T-helper 17 cell (primary cell): ENCODE results near the gene FAM228B. TPM values are rescaled to one million over a fixed set of nuclear protein-coding genes. Genes with fewer than 3 reads are reported as not detected.
A peak's percentile ranks its signal among the peaks of the same experiment; 100 is the strongest.

Experiments used
- ATAC-seq: fragments of 150-1000 bp; cut with Tn5 transposase; 2 replicates; pipeline ENCODE4 v1.10.0; 2021; ENCODE audit warnings: mild to moderate bottlenecking, moderate library complexity
- DNase-seq, 3 donors: peaks; one replicate each; pipeline versions ENCODE4 v3.0.0 to v3.0.0-alpha.2; 2020 to 2021
- H3K9me3 ChIP-seq: one replicate; pipeline ENCODE4 v1.7.0; 2013; ENCODE audit warnings: low read length, mild to moderate bottlenecking; ENCODE audit not compliant: control insufficient read depth, poor library complexity, severe bottlenecking
- H3K27ac Mint-ChIP-seq: one replicate; pipeline ENCODE4 v1.8.0; 2022; ENCODE audit warnings: mild to moderate bottlenecking, moderate library complexity, mixed read lengths
- H3K27me3 Mint-ChIP-seq: one replicate; pipeline ENCODE4 v1.8.0; 2022; ENCODE audit warnings: mixed read lengths
- H3K36me3 Mint-ChIP-seq: one replicate; pipeline ENCODE4 v1.8.0; 2022; ENCODE audit warnings: low read depth, mixed read lengths
- H3K4me1 Mint-ChIP-seq: one replicate; pipeline ENCODE4 v1.8.0; 2022; ENCODE audit warnings: mild to moderate bottlenecking, mixed read lengths
- H3K4me3 Mint-ChIP-seq: one replicate; pipeline ENCODE4 v1.8.0; 2022; ENCODE audit warnings: mild to moderate bottlenecking, moderate library complexity, mixed read lengths
- total RNA-seq, 4 donors: library from RNA in 2 of 4; stranded (reverse) in 2 of 4; gene quantifications; one replicate each; pipeline ENCODE4 v1.2.3 and lab custom pipeline; 2022 to 2026

The FAM228B gene
- total RNA-seq, 2 donors from 2014 or later, result 10.7 to 16.2 TPM

DNA sequence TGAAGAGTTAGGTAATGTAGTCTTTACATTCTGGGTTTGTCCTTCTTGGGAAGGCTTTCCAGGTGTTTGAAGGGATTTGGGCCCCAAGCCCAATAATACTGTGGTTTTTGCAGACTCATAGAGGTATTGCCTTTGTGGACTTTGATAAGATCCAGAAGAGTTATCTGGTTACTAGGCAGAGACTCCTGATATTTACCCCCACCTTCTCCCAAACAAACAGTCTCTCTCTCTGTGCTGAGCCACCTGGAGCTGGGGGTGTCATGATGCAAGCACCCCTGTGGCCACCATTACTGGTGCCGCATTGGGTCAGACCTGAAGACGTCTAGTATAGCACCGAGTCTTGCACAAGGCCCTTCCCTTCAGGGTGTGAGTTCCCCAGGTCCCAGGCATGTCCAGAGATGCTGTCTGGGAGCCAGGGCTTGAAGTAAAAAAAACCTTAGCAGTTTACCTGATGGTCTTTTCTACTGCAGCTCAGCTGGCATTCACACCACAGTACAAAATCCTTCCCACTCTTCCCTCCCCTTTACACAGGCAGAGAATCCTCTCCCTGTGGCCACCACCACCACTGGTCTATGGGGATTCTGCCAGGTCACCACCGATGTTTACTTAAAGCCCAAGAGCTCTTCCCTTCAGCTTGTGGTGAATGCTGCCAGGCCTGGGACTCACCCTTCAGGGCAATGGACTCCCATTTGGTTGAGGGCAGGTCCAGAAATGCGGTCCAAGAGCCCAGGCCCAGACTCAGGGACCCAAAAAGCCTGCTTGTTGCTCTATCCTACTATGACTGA, 29.3 kb downstream of the FAM228B start:
- DNase-seq, result no peak
- H3K9me3 ChIP-seq, result no peaks in the 10 kb centered on the region
- Mint-ChIP-seq H3K27ac (no peak overlapping the region), H3K4me3 (no peak overlapping the region), H3K4me1 (peaks cover 3% of the 10 kb centered on the region), H3K36me3 (peaks cover 12% of the 10 kb centered on the region), H3K27me3 (no peaks in the 10 kb centered on the region)
- no peak for ATAC-seq

DNA sequence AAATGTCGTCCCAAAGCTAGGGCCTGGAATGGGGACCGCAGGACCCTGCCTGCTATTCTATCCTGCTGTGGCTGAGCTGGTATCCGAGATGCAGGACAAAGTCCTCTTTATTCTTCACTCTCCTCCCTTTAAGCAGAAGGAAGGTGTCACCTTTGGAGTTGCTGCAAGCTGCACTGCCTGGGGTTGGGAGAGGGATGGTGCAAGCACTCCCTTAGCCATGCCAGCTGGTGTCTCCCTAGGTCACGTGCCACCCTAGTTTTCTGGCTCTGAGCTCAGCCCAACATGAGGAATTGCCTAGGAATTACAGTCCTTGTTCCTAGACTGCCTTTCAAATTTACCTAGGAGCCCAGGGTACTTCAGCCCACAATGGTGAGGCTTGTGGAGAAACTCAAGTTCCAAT, 30.2 kb downstream of the FAM228B start:
- no peaks in the 10 kb centered on the region for H3K9me3 ChIP-seq
- no peak for DNase-seq
- Mint-ChIP-seq H3K4me1 (peaks cover 3% of the 10 kb centered on the region), H3K27ac (no peak overlapping the region), H3K27me3 (no peaks in the 10 kb centered on the region), H3K36me3 (peaks cover 14% of the 10 kb centered on the region), H3K4me3 (no peak overlapping the region)
- ATAC-seq, result no peak

DNA sequence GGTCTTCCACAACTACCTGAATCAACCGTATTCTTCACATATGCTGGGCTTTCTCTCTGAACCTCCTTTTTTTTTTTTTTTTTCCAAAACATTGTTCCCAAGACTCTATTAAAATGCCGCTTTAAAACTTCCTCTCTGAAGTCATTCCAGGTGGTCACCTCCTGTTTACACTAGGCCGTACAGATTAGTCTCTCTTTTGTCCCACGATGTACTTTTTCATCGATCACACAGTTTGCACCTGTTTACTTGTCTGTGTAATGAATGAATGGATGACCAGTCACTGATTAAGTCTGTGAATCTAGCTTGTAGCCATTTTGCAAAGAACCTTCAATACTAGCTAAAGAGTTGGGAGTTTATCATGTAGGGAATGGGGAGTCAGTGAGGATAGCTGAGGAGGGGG, 34.9 kb downstream of the FAM228B start:
- no peak overlapping the region for H3K4me3 Mint-ChIP-seq
- no peak overlapping the region for H3K27ac Mint-ChIP-seq
- no peaks in the 10 kb centered on the region for H3K27me3 Mint-ChIP-seq
- ATAC-seq, result no peak
- H3K4me1 Mint-ChIP-seq, result peaks cover 4% of the 10 kb centered on the region
- H3K36me3 Mint-ChIP-seq, result peaks cover 5% of the 10 kb centered on the region
- no peak for DNase-seq
- H3K9me3 ChIP-seq, result no peaks in the 10 kb centered on the region

DNA sequence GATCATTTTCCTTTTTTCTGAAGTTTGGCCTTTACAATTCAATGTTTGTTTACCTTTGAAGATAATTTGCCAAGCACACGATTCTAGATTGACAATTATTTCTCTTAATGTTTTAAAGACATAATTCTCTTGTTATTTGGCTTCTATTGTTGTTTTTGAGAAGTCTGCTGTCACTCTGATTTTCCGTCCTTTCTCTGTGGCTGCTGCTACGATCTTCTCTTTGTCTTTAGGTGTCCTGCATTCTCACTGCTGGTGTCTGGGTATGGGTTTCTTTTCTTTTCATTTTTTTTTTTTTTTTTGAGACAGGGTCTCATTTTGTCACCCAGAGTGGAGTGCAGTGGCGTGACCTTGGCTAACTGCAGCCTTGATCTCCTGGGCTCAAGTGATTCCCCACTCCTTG, 36.4 kb downstream of the FAM228B start:
- Mint-ChIP-seq H3K4me3 (no peak overlapping the region), H3K27ac (no peak overlapping the region), H3K4me1 (peaks cover 7% of the 10 kb centered on the region), H3K27me3 (no peaks in the 10 kb centered on the region), H3K36me3 (peaks cover 5% of the 10 kb centered on the region)
- DNase-seq, result no peak
- ATAC-seq, result no peak
- no peaks in the 10 kb centered on the region for H3K9me3 ChIP-seq

DNA sequence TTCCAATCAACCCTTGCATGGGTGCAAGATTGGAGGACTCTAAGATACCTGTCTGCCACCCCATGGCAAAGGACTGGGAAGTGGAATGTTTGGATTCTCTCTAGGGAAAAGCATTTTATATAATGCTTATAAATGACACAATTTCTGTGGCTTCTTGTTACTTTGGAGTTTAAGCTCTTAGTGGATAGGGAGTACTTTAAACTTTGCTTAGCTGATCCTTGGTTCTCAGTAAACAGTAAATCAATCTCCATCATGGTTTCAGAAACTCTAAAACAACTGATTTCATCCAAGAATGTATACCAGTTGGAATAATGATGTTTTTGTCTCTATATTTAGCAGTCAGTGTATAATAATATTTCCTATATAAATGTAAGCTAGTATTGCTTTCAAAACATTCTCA, 37.5 kb downstream of the FAM228B start:
- peaks cover 7% of the 10 kb centered on the region for H3K4me1 Mint-ChIP-seq

DNA sequence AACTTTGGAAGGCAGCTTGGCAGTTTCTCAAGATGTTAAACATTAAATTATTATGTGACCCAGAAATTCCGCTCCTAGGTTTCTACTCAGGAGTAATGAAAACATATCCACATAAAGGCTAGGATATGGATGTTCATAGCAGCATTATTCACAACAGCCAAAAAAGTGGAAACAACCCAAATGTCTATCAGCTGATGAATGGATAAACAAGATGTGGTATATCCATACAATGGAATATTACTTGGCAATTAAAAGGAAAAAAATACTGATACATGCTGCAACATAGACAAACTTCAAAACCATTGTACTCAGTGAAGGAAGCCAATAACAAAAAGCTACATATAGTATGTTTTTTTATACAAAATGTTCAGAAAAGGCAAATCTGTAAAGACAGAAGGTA, 39.2 kb downstream of the FAM228B start:
- no peaks in the 10 kb centered on the region for H3K27me3 Mint-ChIP-seq

More for the DNA sequence above, 37.5 kb downstream of the FAM228B start:
- peaks cover 5% of the 10 kb centered on the region for H3K36me3 Mint-ChIP-seq
- ATAC-seq (no peak), DNase-seq (no peak)
- H3K4me3 Mint-ChIP-seq, result no peak overlapping the region
- no peaks in the 10 kb centered on the region for H3K9me3 ChIP-seq
- H3K27me3 Mint-ChIP-seq, result no peaks in the 10 kb centered on the region
- no peak overlapping the region for H3K27ac Mint-ChIP-seq

DNA sequence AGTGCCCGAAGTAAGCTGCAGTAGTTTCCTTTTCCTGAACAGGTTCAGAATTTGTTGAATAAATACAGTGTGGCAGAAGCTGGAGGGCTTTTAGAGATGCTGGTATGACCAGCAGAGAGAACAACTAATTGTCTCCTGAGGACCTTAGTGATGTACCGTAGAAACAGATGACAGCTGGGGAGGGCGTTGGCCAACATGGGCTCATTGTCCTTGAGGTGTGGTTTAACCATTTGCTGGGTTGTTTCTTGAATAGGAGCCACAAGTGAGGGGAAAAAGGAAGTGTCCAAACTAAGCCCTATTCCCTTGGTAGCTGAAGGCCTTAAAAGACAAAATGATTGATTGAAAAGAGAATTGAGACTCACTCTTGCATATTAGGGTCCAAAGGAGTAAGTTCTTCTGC, 39.9 kb downstream of the FAM228B start:
- DNase-seq, result no peak
- Mint-ChIP-seq H3K36me3 (peaks cover 3% of the 10 kb centered on the region), H3K27ac (no peak overlapping the region), H3K27me3 (peaks cover under 1% of the 10 kb centered on the region), H3K4me1 (peaks cover 5% of the 10 kb centered on the region), H3K4me3 (no peak overlapping the region)
- no peak for ATAC-seq
- H3K9me3 ChIP-seq, result no peaks in the 10 kb centered on the region

More for the DNA sequence above, 39.2 kb downstream of the FAM228B start:
- Mint-ChIP-seq H3K36me3 (peaks cover 3% of the 10 kb centered on the region), H3K4me1 (peaks cover 5% of the 10 kb centered on the region), H3K27ac (no peak overlapping the region), H3K4me3 (no peak overlapping the region)
- no peaks in the 10 kb centered on the region for H3K9me3 ChIP-seq
- no peak for DNase-seq
- ATAC-seq, result no peak

DNA sequence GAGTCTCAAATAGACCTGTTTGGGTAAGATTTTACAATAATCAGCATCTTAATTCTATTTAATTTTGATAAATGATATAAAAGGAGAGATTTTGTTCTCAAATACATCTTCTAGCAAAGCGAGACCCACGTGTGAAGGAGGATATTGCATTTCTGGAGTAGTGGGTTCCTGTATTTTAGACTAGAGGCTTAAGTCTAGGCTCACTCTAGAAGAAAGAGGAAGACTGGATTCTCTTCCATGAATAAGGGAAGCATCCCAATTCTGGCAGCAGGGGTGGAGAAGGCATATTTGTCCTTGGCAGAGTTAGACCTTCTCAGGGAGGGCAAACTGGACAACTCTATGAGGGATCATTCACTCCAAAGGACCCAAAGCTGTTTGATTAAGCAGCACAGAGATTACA, 40.3 kb downstream of the FAM228B start:
- peaks cover 4% of the 10 kb centered on the region for H3K27me3 Mint-ChIP-seq
- peaks cover 4% of the 10 kb centered on the region for H3K36me3 Mint-ChIP-seq
- H3K9me3 ChIP-seq, result no peaks in the 10 kb centered on the region
- H3K4me3 Mint-ChIP-seq, result no peak overlapping the region
- DNase-seq (no peak), ATAC-seq (no peak)
- H3K27ac Mint-ChIP-seq, result no peak overlapping the region
- peaks cover 5% of the 10 kb centered on the region for H3K4me1 Mint-ChIP-seq

DNA sequence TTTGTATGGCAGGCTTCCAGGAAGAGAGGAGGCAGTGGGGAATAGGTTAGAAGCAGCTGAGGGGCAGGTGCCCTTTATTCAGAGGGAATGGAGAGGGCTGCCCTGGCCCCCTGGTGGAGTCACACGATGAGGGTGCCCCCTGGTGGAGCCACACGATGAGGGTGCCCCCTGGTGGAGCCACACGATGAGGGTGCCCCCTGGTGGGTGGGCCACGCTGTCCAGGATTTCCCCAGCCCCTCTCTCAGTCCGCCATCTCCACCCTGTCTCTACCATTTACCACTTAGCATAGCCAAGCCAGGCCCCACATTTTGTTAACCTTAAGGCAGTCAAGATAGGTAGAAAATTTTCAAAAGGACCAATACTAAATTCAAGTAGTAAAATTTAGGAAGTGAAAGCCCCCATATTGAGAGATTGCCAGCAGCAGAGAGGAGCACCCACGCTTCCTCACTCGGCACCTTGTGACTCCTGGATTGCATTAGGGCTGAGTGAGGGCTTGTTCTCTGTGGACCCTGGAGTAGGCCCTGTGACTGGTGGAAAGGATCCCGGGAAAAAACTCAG, 41.2 kb downstream of the FAM228B start:
- H3K27ac Mint-ChIP-seq, result no peak overlapping the region
- H3K9me3 ChIP-seq, result no peaks in the 10 kb centered on the region
- no peak overlapping the region for H3K4me3 Mint-ChIP-seq
- ATAC-seq (peak; percentile 79), DNase-seq (peak in 2 of 3 donors; percentile 26 to 32)
- peaks cover 3% of the 10 kb centered on the region for H3K4me1 Mint-ChIP-seq
- H3K36me3 Mint-ChIP-seq, result peaks cover 6% of the 10 kb centered on the region
- H3K27me3 Mint-ChIP-seq, result peaks cover 6% of the 10 kb centered on the region

DNA sequence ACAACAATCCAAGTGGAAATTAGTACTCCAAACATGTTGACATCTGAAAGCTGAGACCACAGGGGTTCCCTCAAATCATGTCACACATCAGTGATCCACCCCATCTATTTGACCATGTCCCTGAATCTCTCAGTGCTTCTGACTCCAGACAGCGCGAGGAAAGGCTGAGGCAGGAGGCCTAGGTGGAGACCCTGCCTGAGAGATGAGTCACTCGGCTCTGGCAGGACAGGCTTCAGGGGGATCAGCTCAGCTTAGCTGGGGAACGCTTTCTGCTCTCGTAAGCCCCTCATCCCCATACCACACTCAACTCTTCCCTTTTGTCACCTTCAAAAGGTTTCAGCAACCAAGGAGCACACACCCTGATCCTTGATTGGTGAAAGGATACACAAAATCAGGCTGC, 45.8 kb downstream of the FAM228B start:
- ATAC-seq, result no peak
- no peak overlapping the region for H3K4me3 Mint-ChIP-seq
- H3K27ac Mint-ChIP-seq, result no peak overlapping the region

DNA sequence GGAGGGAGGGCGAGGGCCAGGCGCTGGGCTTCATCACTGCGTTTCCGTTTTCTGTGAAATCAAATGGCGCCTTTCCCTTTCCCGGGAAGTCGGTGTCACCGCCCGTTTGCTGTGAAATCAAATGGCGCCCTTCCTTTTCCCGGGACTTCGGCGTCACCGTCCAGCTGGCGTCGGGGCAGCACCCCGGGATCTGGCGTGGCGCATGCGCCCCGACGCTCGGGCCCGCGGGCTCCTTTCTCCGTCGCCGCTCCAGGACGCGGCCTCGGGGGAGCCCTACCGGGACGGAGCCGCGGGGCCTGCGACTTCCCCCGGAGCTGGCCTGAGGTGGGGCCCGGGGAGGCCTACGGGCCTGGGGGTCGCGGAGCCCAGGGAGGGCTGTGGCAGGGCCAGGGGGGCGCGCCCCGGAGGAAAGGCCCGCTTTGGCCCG, 51.6 kb downstream of the FAM228B start, which contains the start of gene FAM228A:
TSS of gene FAM228A (plus strand) at position 203 of the 427 bp plus-strand sequence. CDS start 428 bp downstream, outside the sequence.
- peaks cover 2% of the 10 kb centered on the region for H3K36me3 Mint-ChIP-seq
- ATAC-seq, result no peak
- H3K27me3 Mint-ChIP-seq, result no peaks in the 10 kb centered on the region
- DNase-seq, result no peak
- no peaks in the 10 kb centered on the region for H3K9me3 ChIP-seq
- H3K27ac Mint-ChIP-seq, result no peak within 1 kb of the TSS
- no peaks in the 10 kb centered on the region for H3K4me1 Mint-ChIP-seq
- no peak within 1 kb of the TSS for H3K4me3 Mint-ChIP-seq

More for the DNA sequence above, 45.8 kb downstream of the FAM228B start:
- Mint-ChIP-seq H3K27me3 (peaks cover 6% of the 10 kb centered on the region), H3K4me1 (peaks cover 2% of the 10 kb centered on the region), H3K36me3 (peaks cover 7% of the 10 kb centered on the region)
- H3K9me3 ChIP-seq, result no peaks in the 10 kb centered on the region
- no peak for DNase-seq

DNA sequence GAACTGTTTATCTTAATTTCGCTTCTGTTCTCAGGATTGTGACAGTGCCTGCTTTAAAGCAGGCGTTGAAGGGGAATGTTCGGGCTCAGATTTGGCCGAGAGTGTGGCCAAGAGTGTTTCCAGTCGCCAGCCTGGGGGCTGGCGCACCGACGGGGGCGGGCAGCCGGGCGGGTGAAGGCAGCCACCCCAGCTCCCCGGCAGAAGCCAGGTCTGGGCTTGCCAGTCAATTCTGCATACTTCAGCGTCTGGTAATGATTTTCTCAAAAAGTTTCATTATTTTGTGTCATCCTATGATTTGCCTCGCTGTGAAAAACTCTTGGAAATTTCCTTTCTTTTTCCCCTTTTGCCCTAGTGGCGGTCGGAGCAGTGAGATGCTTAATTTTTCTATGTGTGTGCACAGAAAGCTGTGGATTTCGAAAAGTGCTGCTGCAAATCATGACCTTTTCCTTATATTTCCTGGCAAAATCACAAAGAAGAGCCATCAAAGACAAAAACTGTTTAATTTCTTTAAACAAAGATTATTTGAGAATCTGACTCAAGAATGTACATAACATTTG, 52.4 kb downstream of the FAM228B start:
- H3K9me3 ChIP-seq, result no peaks in the 10 kb centered on the region
- no peak for DNase-seq
- ATAC-seq, result no peak
- Mint-ChIP-seq H3K4me1 (no peaks in the 10 kb centered on the region), H3K27ac (no peak overlapping the region), H3K4me3 (no peak overlapping the region), H3K36me3 (peaks cover 2% of the 10 kb centered on the region), H3K27me3 (no peaks in the 10 kb centered on the region)

DNA sequence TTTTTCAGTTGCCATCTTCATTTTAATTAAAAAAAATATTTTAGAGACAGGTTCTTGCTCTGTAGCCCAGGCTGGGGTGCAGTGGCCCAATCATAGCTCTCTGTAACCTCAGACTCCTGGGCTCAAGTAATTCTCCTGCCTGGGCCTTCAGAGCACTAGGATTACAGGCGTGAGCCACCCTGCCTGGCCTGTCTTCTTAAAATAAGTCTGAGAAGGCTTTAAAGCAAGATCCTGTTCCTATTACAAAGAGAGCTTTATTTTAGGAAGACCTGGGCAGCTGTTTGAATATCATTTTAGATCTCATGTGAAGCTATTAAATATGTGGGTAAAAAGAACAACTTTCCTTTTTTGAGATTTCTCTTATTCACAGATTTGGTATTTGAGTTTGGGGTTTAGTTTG, 53.1 kb downstream of the FAM228B start:
- H3K9me3 ChIP-seq, result no peaks in the 10 kb centered on the region
- DNase-seq (no peak), ATAC-seq (no peak)
- no peak overlapping the region for H3K4me3 Mint-ChIP-seq
- H3K27me3 Mint-ChIP-seq, result no peaks in the 10 kb centered on the region
- no peaks in the 10 kb centered on the region for H3K4me1 Mint-ChIP-seq
- no peak overlapping the region for H3K27ac Mint-ChIP-seq
- peaks cover 2% of the 10 kb centered on the region for H3K36me3 Mint-ChIP-seq
